Loucy (cell line): ENCODE data around the gene SLC45A3.

Experiments
- CTCF ChIP-seq: fragments of 200-600 bp; sonication (generic); conservative IDR thresholded peaks from 2 replicates; pipeline ENCODE4 v1.5.1; 2014; ENCODE audit warnings: mild to moderate bottlenecking, antibody characterized with exemption, low read length
- EZH2phosphoT487 ChIP-seq: fragments of 200-600 bp; IDR thresholded peaks from 2 replicates; pipeline ENCODE4 v1.6.1; 2018; ENCODE audit warnings: antibody characterized with exemption, mild to moderate bottlenecking, moderate library complexity, borderline replicate concordance

GRCh38 chr1:205631010-205631767 lies 49.1 kb downstream of the SLC45A3 start:
- TF ChIP-seq CTCF (no peak), EZH2phosphoT487 (no peak)
